HEK293 (cell line): ENCODE data around the gene MRPL17.

Experiments
- KLF9 ChIP-seq: fragments of 450-650 bp; formaldehyde crosslinking; IDR thresholded peaks from 2 replicates; pipeline ENCODE4 v1.5.1; 2016; ENCODE audit warnings: missing biosample characterization, missing genetic modification characterization, low read depth
- ZNF121 ChIP-seq: fragments of 450-650 bp; formaldehyde crosslinking; IDR thresholded peaks from 2 replicates; pipeline ENCODE4 v1.5.1; 2016; ENCODE audit warnings: missing biosample characterization, missing genetic modification characterization
- ZNF600 ChIP-seq: fragments of 450-650 bp; formaldehyde crosslinking; IDR thresholded peaks from 2 replicates; pipeline ENCODE4 v1.5.1; 2016; ENCODE audit warnings: missing biosample characterization, missing genetic modification characterization
- ZNF792 ChIP-seq: fragments of 450-650 bp; formaldehyde crosslinking; IDR thresholded peaks from 2 replicates; pipeline ENCODE4 v1.5.1; 2016; ENCODE audit warnings: missing biosample characterization, missing genetic modification characterization
- TF ChIP-seq, protein P1 (sequence below): fragments of 450-650 bp; formaldehyde crosslinking; IDR thresholded peaks from 2 replicates; pipeline ENCODE4 v1.5.1; 2016; ENCODE audit warnings: missing biosample characterization, missing genetic modification characterization
- TF ChIP-seq, protein P2 (sequence below): fragments of 450-650 bp; IDR thresholded peaks from 2 replicates; pipeline ENCODE4 v1.5.1; 2018; ENCODE audit warnings: missing biosample characterization, missing genetic modification characterization
- TF ChIP-seq, protein P3 (sequence below): fragments of 450-650 bp; formaldehyde crosslinking; IDR thresholded peaks from 2 replicates; pipeline ENCODE4 v1.5.1; 2016; ENCODE audit warnings: missing biosample characterization, missing genetic modification characterization
- TF ChIP-seq, protein P4 (sequence below): fragments of 450-650 bp; formaldehyde crosslinking; IDR thresholded peaks from 2 replicates; pipeline ENCODE4 v1.5.1; 2017; ENCODE audit warnings: missing biosample characterization, missing genetic modification characterization
- TF ChIP-seq, protein P5 (sequence below): fragments of 450-650 bp; formaldehyde crosslinking; IDR thresholded peaks from 2 replicates; pipeline ENCODE4 v1.5.1; 2016; ENCODE audit warnings: missing biosample characterization, missing genetic modification characterization, borderline replicate concordance
- TF ChIP-seq, protein P6 (sequence below): fragments of 450-650 bp; formaldehyde crosslinking; conservative IDR thresholded peaks from 2 replicates; pipeline ENCODE4 v1.5.1; 2016; ENCODE audit warnings: low read depth, missing biosample characterization, missing genetic modification characterization

DNA sequence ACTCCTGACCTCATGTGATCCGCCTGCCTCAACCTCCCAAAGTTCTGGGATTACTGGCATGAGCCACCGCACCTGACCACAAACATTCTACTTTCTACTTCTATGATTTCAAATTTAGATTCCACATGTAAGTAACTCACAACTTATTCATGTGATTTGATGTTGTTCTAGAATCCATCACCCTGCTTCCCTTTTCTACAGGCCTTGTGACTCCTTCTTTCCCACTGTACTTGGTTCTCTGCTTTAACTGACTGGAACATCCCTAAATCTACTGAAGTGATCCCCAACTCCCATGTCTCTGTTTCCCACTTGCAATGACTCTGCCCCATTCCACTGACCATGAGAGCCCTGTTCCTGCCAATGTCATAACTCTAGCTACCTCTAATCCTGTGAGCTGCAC lies 25.7 kb upstream of the MRPL17 start:
- TF ChIP-seq, protein P1, sequence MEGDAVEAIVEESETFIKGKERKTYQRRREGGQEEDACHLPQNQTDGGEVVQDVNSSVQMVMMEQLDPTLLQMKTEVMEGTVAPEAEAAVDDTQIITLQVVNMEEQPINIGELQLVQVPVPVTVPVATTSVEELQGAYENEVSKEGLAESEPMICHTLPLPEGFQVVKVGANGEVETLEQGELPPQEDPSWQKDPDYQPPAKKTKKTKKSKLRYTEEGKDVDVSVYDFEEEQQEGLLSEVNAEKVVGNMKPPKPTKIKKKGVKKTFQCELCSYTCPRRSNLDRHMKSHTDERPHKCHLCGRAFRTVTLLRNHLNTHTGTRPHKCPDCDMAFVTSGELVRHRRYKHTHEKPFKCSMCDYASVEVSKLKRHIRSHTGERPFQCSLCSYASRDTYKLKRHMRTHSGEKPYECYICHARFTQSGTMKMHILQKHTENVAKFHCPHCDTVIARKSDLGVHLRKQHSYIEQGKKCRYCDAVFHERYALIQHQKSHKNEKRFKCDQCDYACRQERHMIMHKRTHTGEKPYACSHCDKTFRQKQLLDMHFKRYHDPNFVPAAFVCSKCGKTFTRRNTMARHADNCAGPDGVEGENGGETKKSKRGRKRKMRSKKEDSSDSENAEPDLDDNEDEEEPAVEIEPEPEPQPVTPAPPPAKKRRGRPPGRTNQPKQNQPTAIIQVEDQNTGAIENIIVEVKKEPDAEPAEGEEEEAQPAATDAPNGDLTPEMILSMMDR (tag by site-specific recombination): no peak
- TF ChIP-seq ZNF600 (no peak), ZNF792 (tag by site-specific recombination) (no peak), ZNF121 (tag by site-specific recombination) (no peak), KLF9 (tag by site-specific recombination) (no peak)
- TF ChIP-seq, protein P2, sequence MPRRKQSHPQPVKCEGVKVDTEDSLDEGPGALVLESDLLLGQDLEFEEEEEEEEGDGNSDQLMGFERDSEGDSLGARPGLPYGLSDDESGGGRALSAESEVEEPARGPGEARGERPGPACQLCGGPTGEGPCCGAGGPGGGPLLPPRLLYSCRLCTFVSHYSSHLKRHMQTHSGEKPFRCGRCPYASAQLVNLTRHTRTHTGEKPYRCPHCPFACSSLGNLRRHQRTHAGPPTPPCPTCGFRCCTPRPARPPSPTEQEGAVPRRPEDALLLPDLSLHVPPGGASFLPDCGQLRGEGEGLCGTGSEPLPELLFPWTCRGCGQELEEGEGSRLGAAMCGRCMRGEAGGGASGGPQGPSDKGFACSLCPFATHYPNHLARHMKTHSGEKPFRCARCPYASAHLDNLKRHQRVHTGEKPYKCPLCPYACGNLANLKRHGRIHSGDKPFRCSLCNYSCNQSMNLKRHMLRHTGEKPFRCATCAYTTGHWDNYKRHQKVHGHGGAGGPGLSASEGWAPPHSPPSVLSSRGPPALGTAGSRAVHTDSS (tag by site-specific recombination): no peak
- TF ChIP-seq, protein P3, sequence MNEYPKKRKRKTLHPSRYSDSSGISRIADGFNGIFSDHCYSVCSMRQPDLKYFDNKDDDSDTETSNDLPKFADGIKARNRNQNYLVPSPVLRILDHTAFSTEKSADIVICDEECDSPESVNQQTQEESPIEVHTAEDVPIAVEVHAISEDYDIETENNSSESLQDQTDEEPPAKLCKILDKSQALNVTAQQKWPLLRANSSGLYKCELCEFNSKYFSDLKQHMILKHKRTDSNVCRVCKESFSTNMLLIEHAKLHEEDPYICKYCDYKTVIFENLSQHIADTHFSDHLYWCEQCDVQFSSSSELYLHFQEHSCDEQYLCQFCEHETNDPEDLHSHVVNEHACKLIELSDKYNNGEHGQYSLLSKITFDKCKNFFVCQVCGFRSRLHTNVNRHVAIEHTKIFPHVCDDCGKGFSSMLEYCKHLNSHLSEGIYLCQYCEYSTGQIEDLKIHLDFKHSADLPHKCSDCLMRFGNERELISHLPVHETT (tag by site-specific recombination): no peak
- TF ChIP-seq, protein P4, sequence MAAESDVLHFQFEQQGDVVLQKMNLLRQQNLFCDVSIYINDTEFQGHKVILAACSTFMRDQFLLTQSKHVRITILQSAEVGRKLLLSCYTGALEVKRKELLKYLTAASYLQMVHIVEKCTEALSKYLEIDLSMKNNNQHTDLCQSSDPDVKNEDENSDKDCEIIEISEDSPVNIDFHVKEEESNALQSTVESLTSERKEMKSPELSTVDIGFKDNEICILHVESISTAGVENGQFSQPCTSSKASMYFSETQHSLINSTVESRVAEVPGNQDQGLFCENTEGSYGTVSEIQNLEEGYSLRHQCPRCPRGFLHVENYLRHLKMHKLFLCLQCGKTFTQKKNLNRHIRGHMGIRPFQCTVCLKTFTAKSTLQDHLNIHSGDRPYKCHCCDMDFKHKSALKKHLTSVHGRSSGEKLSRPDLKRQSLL (tag by site-specific recombination): no peak
- TF ChIP-seq, protein P5, sequence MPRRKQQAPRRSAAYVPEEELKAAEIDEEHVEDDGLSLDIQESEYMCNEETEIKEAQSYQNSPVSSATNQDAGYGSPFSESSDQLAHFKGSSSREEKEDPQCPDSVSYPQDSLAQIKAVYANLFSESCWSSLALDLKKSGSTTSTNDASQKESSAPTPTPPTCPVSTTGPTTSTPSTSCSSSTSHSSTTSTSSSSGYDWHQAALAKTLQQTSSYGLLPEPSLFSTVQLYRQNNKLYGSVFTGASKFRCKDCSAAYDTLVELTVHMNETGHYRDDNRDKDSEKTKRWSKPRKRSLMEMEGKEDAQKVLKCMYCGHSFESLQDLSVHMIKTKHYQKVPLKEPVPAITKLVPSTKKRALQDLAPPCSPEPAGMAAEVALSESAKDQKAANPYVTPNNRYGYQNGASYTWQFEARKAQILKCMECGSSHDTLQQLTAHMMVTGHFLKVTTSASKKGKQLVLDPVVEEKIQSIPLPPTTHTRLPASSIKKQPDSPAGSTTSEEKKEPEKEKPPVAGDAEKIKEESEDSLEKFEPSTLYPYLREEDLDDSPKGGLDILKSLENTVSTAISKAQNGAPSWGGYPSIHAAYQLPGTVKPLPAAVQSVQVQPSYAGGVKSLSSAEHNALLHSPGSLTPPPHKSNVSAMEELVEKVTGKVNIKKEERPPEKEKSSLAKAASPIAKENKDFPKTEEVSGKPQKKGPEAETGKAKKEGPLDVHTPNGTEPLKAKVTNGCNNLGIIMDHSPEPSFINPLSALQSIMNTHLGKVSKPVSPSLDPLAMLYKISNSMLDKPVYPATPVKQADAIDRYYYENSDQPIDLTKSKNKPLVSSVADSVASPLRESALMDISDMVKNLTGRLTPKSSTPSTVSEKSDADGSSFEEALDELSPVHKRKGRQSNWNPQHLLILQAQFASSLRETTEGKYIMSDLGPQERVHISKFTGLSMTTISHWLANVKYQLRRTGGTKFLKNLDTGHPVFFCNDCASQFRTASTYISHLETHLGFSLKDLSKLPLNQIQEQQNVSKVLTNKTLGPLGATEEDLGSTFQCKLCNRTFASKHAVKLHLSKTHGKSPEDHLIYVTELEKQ (tag by site-specific recombination): no peak
- TF ChIP-seq, protein P6, sequence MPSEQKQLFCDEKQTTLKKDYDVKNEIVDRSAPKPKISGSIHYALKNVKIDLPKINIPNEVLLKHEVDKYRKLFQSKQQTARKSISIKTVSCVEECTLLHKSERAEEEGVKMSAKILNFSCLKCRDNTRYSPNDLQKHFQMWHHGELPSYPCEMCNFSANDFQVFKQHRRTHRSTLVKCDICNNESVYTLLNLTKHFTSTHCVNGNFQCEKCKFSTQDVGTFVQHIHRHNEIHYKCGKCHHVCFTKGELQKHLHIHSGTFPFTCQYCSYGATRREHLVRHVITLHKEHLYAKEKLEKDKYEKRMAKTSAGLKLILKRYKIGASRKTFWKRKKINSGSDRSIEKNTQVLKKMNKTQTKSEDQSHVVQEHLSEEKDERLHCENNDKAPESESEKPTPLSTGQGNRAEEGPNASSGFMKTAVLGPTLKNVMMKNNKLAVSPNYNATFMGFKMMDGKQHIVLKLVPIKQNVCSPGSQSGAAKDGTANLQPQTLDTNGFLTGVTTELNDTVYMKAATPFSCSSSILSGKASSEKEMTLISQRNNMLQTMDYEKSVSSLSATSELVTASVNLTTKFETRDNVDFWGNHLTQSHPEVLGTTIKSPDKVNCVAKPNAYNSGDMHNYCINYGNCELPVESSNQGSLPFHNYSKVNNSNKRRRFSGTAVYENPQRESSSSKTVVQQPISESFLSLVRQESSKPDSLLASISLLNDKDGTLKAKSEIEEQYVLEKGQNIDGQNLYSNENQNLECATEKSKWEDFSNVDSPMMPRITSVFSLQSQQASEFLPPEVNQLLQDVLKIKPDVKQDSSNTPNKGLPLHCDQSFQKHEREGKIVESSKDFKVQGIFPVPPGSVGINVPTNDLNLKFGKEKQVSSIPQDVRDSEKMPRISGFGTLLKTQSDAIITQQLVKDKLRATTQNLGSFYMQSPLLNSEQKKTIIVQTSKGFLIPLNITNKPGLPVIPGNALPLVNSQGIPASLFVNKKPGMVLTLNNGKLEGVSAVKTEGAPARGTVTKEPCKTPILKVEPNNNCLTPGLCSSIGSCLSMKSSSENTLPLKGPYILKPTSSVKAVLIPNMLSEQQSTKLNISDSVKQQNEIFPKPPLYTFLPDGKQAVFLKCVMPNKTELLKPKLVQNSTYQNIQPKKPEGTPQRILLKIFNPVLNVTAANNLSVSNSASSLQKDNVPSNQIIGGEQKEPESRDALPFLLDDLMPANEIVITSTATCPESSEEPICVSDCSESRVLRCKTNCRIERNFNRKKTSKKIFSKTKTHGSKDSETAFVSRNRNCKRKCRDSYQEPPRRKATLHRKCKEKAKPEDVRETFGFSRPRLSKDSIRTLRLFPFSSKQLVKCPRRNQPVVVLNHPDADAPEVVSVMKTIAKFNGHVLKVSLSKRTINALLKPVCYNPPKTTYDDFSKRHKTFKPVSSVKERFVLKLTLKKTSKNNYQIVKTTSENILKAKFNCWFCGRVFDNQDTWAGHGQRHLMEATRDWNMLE (tag by site-specific recombination): no peak
